Thyroid gland (tissue), 4 donors: ENCODE data around the gene NXT1.

Experiments used
- POLR2A ChIP-seq, 2 donors: fragments of 450-650 bp; IDR thresholded peaks; one replicate each; pipeline ENCODE4 v1.6.1; 2017; ENCODE audit warnings: antibody characterized with exemption in 2 of 2, mild to moderate bottlenecking in 2 of 2, moderate library complexity in 1 of 2
- TF ChIP-seq, protein P1 (sequence below), 6 experiments: fragments of 200-600 bp in 3 of 6; fragments of 450-650 bp in 3 of 6; sonication (generic) in 3 of 6; IDR thresholded peaks; one replicate each; pipeline ENCODE4 v1.5.1; 2016 to 2019; ENCODE audit warnings: antibody characterized with exemption in 6 of 6, mild to moderate bottlenecking in 2 of 6, inconsistent platforms in 1 of 6, moderate library complexity in 1 of 6

DNA sequence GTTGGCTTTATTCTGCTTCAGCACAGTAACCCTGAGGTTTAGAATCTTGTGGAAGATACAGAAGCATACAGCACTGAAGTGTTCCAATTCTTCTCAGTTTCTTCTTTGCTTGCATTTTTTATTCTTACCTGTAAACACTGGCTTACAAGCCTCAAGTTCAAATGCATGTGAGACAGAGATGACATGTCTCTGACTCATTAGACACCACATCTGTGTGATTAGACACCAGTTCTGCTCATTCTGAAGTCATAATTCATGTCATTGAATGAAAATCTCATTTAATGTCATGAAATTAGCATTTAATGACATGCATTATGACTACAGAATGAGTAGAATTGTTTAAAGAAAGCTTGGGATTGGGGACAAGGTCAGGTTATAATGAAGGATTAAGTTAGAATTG is 17.2 kb downstream of the NXT1 start:
- no peak for TF ChIP-seq POLR2A (IDR thresholded peaks at IDR 0.05)
- TF ChIP-seq, protein P1, sequence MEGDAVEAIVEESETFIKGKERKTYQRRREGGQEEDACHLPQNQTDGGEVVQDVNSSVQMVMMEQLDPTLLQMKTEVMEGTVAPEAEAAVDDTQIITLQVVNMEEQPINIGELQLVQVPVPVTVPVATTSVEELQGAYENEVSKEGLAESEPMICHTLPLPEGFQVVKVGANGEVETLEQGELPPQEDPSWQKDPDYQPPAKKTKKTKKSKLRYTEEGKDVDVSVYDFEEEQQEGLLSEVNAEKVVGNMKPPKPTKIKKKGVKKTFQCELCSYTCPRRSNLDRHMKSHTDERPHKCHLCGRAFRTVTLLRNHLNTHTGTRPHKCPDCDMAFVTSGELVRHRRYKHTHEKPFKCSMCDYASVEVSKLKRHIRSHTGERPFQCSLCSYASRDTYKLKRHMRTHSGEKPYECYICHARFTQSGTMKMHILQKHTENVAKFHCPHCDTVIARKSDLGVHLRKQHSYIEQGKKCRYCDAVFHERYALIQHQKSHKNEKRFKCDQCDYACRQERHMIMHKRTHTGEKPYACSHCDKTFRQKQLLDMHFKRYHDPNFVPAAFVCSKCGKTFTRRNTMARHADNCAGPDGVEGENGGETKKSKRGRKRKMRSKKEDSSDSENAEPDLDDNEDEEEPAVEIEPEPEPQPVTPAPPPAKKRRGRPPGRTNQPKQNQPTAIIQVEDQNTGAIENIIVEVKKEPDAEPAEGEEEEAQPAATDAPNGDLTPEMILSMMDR (IDR thresholded peaks at IDR 0.05) = no peak
